ENCODE measurements around the gene NID1.

DNA sequence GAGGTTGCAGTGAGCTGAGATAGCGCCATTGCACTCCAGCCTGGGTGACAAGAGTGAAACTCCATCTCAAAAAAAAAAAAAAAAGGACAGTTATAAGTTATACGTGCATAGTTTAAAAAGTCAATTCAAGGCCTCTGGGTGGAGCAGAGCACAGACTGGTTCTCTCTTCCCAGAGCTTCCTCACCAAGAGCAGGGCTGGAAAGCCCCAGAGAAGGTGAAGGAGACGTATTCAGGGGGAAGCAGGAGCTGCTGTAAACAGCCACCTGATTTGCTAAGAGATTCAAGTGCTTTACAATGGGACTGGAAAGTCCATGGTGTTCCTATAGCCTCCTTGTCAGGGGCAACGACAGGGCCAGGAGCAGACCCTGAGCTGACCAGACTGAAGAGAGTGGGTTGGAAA lies 113.2 kb downstream of the NID1 start:
- TF ChIP-seq, protein P1, sequence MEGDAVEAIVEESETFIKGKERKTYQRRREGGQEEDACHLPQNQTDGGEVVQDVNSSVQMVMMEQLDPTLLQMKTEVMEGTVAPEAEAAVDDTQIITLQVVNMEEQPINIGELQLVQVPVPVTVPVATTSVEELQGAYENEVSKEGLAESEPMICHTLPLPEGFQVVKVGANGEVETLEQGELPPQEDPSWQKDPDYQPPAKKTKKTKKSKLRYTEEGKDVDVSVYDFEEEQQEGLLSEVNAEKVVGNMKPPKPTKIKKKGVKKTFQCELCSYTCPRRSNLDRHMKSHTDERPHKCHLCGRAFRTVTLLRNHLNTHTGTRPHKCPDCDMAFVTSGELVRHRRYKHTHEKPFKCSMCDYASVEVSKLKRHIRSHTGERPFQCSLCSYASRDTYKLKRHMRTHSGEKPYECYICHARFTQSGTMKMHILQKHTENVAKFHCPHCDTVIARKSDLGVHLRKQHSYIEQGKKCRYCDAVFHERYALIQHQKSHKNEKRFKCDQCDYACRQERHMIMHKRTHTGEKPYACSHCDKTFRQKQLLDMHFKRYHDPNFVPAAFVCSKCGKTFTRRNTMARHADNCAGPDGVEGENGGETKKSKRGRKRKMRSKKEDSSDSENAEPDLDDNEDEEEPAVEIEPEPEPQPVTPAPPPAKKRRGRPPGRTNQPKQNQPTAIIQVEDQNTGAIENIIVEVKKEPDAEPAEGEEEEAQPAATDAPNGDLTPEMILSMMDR (conservative IDR thresholded peaks at IDR 0.05) = no peak
- no peak for TF ChIP-seq ZFX (IDR thresholded peaks at IDR 0.05)

All from C4-2B (cell line).